Astrocyte (in vitro differentiated cells and primary cell): ENCODE data around the gene NFS1. TPM values are rescaled to one million over a fixed set of nuclear protein-coding genes. Genes with fewer than 3 reads are reported as not detected.

Experiments
- DNase-seq: peaks from one replicate; pipeline ENCODE4 v3.0.0-alpha.2; 2010; ENCODE audit warnings: low read depth
- FAIRE-seq: peaks from 2 replicates; lab custom pipeline; 2011; peaks lifted over from hg19 to GRCh38; lab: Jason Lieb, UNC
- H2AFZ ChIP-seq: 2 replicates; pipeline ENCODE4 v1.6.0; 2012; ENCODE audit warnings: low read depth, low read length, inconsistent platforms
- H3K27ac ChIP-seq: 2 replicates; pipeline ENCODE4 v1.5.1; 2011; ENCODE audit warnings: low read depth, low read length, inconsistent platforms
- H3K27me3 ChIP-seq: 2 replicates; pipeline ENCODE4 v1.6.0; 2011; ENCODE audit warnings: low read length, inconsistent platforms; ENCODE audit not compliant: insufficient read depth
- H3K36me3 ChIP-seq: 2 replicates; pipeline ENCODE4 v1.5.1; 2011; ENCODE audit warnings: low read length, inconsistent platforms; ENCODE audit not compliant: insufficient read depth
- H3K4me1 ChIP-seq: 2 replicates; pipeline ENCODE4 v1.5.1; 2011; ENCODE audit warnings: low read length, inconsistent platforms; ENCODE audit not compliant: insufficient read depth
- H3K4me2 ChIP-seq: 2 replicates; pipeline ENCODE4 v1.6.0; 2012; ENCODE audit warnings: low read length, inconsistent platforms
- H3K4me3 ChIP-seq: 2 replicates; pipeline ENCODE4 v1.5.1; 2011; ENCODE audit warnings: low read depth, mild to moderate bottlenecking, low read length, inconsistent platforms; ENCODE audit not compliant: insufficient read depth
- H3K79me2 ChIP-seq: 2 replicates; pipeline ENCODE4 v1.6.0; 2012; ENCODE audit warnings: mild to moderate bottlenecking, low read length, inconsistent platforms; ENCODE audit not compliant: insufficient read depth
- H3K9ac ChIP-seq: 2 replicates; pipeline ENCODE4 v1.6.0; 2012; ENCODE audit warnings: mild to moderate bottlenecking, low read length, inconsistent platforms
- H3K9me3 ChIP-seq: 2 replicates; pipeline ENCODE4 v1.5.1; 2012; ENCODE audit warnings: low read depth, mild to moderate bottlenecking, low read length, inconsistent platforms; ENCODE audit not compliant: insufficient read depth
- H4K20me1 ChIP-seq: 2 replicates; pipeline ENCODE4 v1.6.0; 2012; ENCODE audit warnings: low read length, inconsistent platforms; ENCODE audit not compliant: insufficient read depth
- H3K27ac Mint-ChIP-seq: one replicate; pipeline ENCODE4 v1.8.0; 2021; ENCODE audit warnings: mild to moderate bottlenecking, mixed read lengths; ENCODE audit not compliant: unreplicated experiment
- H3K27me3 Mint-ChIP-seq: one replicate; pipeline ENCODE4 v1.8.0; 2021; ENCODE audit warnings: low read depth, mixed read lengths; ENCODE audit not compliant: unreplicated experiment
- H3K36me3 Mint-ChIP-seq: one replicate; pipeline ENCODE4 v1.8.0; 2021; ENCODE audit warnings: low read depth, mixed read lengths; ENCODE audit not compliant: unreplicated experiment
- H3K4me1 Mint-ChIP-seq: one replicate; pipeline ENCODE4 v1.8.0; 2021; ENCODE audit warnings: low read depth, mixed read lengths; ENCODE audit not compliant: unreplicated experiment
- H3K4me3 Mint-ChIP-seq: one replicate; pipeline ENCODE4 v1.8.0; 2021; ENCODE audit warnings: mild to moderate bottlenecking, moderate library complexity, mixed read lengths; ENCODE audit not compliant: unreplicated experiment
- H3K9me3 Mint-ChIP-seq: one replicate; pipeline ENCODE4 v1.8.0; 2021; ENCODE audit warnings: mild to moderate bottlenecking, mixed read lengths; ENCODE audit not compliant: unreplicated experiment
- CTCF ChIP-seq: IDR thresholded peaks from 2 replicates; pipeline ENCODE4 v1.5.1; 2011; ENCODE audit warnings: low read depth, mild to moderate bottlenecking, inconsistent platforms, low read length, moderate library complexity; ENCODE audit not compliant: insufficient read depth
- EZH2 ChIP-seq: IDR thresholded peaks from 2 replicates; pipeline ENCODE4 v1.6.1; 2012; ENCODE audit warnings: mild to moderate bottlenecking, low read length, inconsistent platforms; ENCODE audit not compliant: insufficient read depth
- total RNA-seq: library from RNA; stranded (reverse); gene quantifications from 2 replicates; pipeline ENCODE4 v1.2.1, GENCODE V29; 2021

The NFS1 gene
- total RNA-seq, 1 donor from 2014 or later: 30.3 TPM

GRCh38 chr20:35653893-35654292 is 45.3 kb downstream of the NFS1 start:
- Histone ChIP-seq H3K27me3 (no peaks in the 10 kb centered on the region), H3K36me3 (peaks cover 21% of the 10 kb centered on the region), H3K4me2 (no peak overlapping the region), H3K9ac (no peak overlapping the region), H3K4me1 (no peaks in the 10 kb centered on the region), H3K9me3 (no peaks in the 10 kb centered on the region), H3K79me2 (peaks cover 100% of the 10 kb centered on the region), H2AFZ (no peak overlapping the region), H3K4me3 (no peak overlapping the region), H4K20me1 (peaks cover 97% of the 10 kb centered on the region), H3K27ac (no peak overlapping the region)
- FAIRE-seq (no peak), DNase-seq (no peak)
- TF ChIP-seq EZH2 (no peak), CTCF (no peak)
- H3K4me1 Mint-ChIP-seq: peaks cover 3% of the 10 kb centered on the region
- H3K4me3 Mint-ChIP-seq: no peak overlapping the region
- H3K9me3 Mint-ChIP-seq: no peaks in the 10 kb centered on the region
- no peaks in the 10 kb centered on the region for H3K27me3 Mint-ChIP-seq
- H3K27ac Mint-ChIP-seq: no peak overlapping the region
- peaks cover 2% of the 10 kb centered on the region for H3K36me3 Mint-ChIP-seq

- Mint-ChIP-seq H3K36me3 (peaks cover 2% of the 10 kb centered on the region), H3K27ac (no peak overlapping the region), H3K4me3 (no peak overlapping the region), H3K9me3 (no peaks in the 10 kb centered on the region), H3K27me3 (no peaks in the 10 kb centered on the region), H3K4me1 (peaks cover 4% of the 10 kb centered on the region)
- Histone ChIP-seq H3K4me1 (no peaks in the 10 kb centered on the region), H3K79me2 (peaks cover 100% of the 10 kb centered on the region), H3K4me3 (no peak overlapping the region), H3K4me2 (no peak overlapping the region), H3K27ac (no peak overlapping the region), H3K27me3 (no peaks in the 10 kb centered on the region), H3K36me3 (peaks cover 21% of the 10 kb centered on the region), H3K9ac (no peak overlapping the region), H3K9me3 (no peaks in the 10 kb centered on the region), H4K20me1 (peaks cover 97% of the 10 kb centered on the region), H2AFZ (no peak overlapping the region)
- DNase-seq (no peak), FAIRE-seq (no peak)
- TF ChIP-seq EZH2 (no peak), CTCF (no peak)
Observed at GRCh38 chr20:35653430-35653734, 45.8 kb downstream of the NFS1 start.

GRCh38 chr20:35652641-35653429 is 46.3 kb downstream of the NFS1 start:
- no peak overlapping the region for H3K4me3 ChIP-seq
- peaks cover 97% of the 10 kb centered on the region for H4K20me1 ChIP-seq
- no peak overlapping the region for H3K4me2 ChIP-seq
- no peaks in the 10 kb centered on the region for H3K27me3 Mint-ChIP-seq
- no peaks in the 10 kb centered on the region for H3K4me1 ChIP-seq
- no peak for TF ChIP-seq EZH2
- TF ChIP-seq CTCF: no peak
- no peaks in the 10 kb centered on the region for H3K9me3 ChIP-seq
- no peak overlapping the region for H3K27ac Mint-ChIP-seq
- no peak overlapping the region for H3K9ac ChIP-seq
- H3K27ac ChIP-seq: no peak overlapping the region
- H3K4me1 Mint-ChIP-seq: peaks cover 7% of the 10 kb centered on the region
- FAIRE-seq: no peak
- H3K79me2 ChIP-seq: peaks cover 100% of the 10 kb centered on the region
- no peak overlapping the region for H2AFZ ChIP-seq
- no peak for DNase-seq
- no peaks in the 10 kb centered on the region for H3K27me3 ChIP-seq
- H3K4me3 Mint-ChIP-seq: no peak overlapping the region
- peaks cover 21% of the 10 kb centered on the region for H3K36me3 ChIP-seq
- H3K9me3 Mint-ChIP-seq: no peaks in the 10 kb centered on the region
- peaks cover 2% of the 10 kb centered on the region for H3K36me3 Mint-ChIP-seq
